ENCODE measurements around the gene CD2BP2. TPM values are rescaled to one million over a fixed set of nuclear protein-coding genes. Genes with fewer than 3 reads are reported as not detected.
A peak's percentile ranks its signal among the peaks of the same experiment; 100 is the strongest.

The CD2BP2 gene
- total and polyA plus RNA-seq, 2 of the 13 experiments (the other 11 are each of a cell fraction or from before 2014, with no cell fraction given), result 24.9 to 54.6 TPM

- no TSS peak for BruUV-seq (replicated peaks)
- Histone ChIP-seq H3K9me3 (ENCODE audit: low read length) (no peaks in the 10 kb centered on the region), H3K79me2 (ENCODE audit: insufficient read depth, low read length) (peaks cover 17% of the 10 kb centered on the region), H3K36me3 (replicated peaks in 1 of 2; ENCODE audit: control insufficient read depth in 1 of 2, insufficient read depth in 2 of 2, low read length in 2 of 2) (peaks cover 3 to 17% of the 10 kb centered on the region in 2 experiments; a peak in 4 of 5 replicates), H3K4me1 (ENCODE audit: insufficient read depth, low read length) (peaks cover 55% of the 10 kb centered on the region), H3K9ac (ENCODE audit: insufficient read depth, low read depth, low read length) (no peak overlapping the region), H2AFZ (ENCODE audit: low read length) (no peak overlapping the region), H3K4me2 (ENCODE audit: low read depth, low read length) (no peak overlapping the region), H3K27me3 (ENCODE audit: control insufficient read depth in 1 of 2, insufficient read depth in 2 of 2, low read length in 2 of 2) (no peaks in the 10 kb centered on the region), H3K27ac (ENCODE audit: extremely low read length, insufficient read depth, low read length) (no peak overlapping the region), H3K4me3 (replicated peaks in 1 of 3; ENCODE audit: insufficient read depth in 1 of 3, low read depth in 2 of 3, low read length in 3 of 3) (no peak overlapping the region), H4K20me1 (ENCODE audit: insufficient read depth, low read length) (no peaks in the 10 kb centered on the region; the same call in 1 of the 2 replicates)
- intact Hi-C loops (cut with micrococcal nuclease; ENCODE audit: unreplicated experiment) (no loop called here), in situ Hi-C loops (cut with HindIII; ENCODE audit: extremely low pct_ligation_motif_present, low pct_unique_long_range_greater_than_20kb) (no loop called here)
- no peak for DNase-seq (ENCODE audit: low spot score)
- peak; percentile 47 for TF ChIP-seq AGO2 (optimal IDR thresholded peaks at IDR 0.05; ENCODE audit: low read depth, low read length)
- TF ChIP-seq ZNF781 (CRISPR knock-in tag; IDR thresholded peaks at IDR 0.05; ENCODE audit: borderline replicate concordance, not compliant biosample characterization), result no peak
- no peak for TF ChIP-seq ZNF710 (CRISPR knock-in tag; IDR thresholded peaks at IDR 0.05; ENCODE audit: borderline replicate concordance)
- peak; percentile 42; the same call in 1 of the 2 replicates for TF ChIP-seq ZC3H13 (CRISPR knock-in tag; IDR thresholded peaks at IDR 0.05)
- TF ChIP-seq CBX1 (IDR thresholded peaks at IDR 0.05; ENCODE audit: low read depth), result no peak
- TF ChIP-seq ATRX (CRISPR knock-in tag; IDR thresholded peaks at IDR 0.05; ENCODE audit: borderline replicate concordance), result no peak
- TF ChIP-seq DMTF1 (CRISPR knock-in tag; IDR thresholded peaks at IDR 0.05), result no peak
- TF ChIP-seq ATF1 (CRISPR knock-in tag; IDR thresholded peaks at IDR 0.05), result no peak
- TF ChIP-seq ZNF225 (CRISPR knock-in tag; IDR thresholded peaks at IDR 0.05), result no peak
- no peak for TF ChIP-seq ZNF761 (CRISPR knock-in tag; conservative IDR thresholded peaks at IDR 0.05)
- no peak for TF ChIP-seq ZNF12 (CRISPR knock-in tag; IDR thresholded peaks at IDR 0.05)
- no peak for TF ChIP-seq ZSCAN30 (CRISPR knock-in tag; IDR thresholded peaks at IDR 0.05)
- 0 out of 2 replicates have a peak, but pooled peaks have one; percentile 62 for TF ChIP-seq ZKSCAN1 (IDR thresholded peaks at IDR 0.05; ENCODE audit: low read length)
- 0 out of 2 replicates have a peak, but pooled peaks have one; percentile 32 for TF ChIP-seq ZNF740 (CRISPR knock-in tag; IDR thresholded peaks at IDR 0.05)
- WGBS (ENCODE audit: low lambda C conversion rate), result 90% methylated on average over 19 of the region's 23 CpGs
- ChIA-PET CTCF (ENCODE audit: low intra/inter-chr PET ratio, low total read pairs) (no interaction called here), POLR2A (interaction anchor here (2.9 kb wide), 1 partner anchor 9 kb away, joined by 16 read pairs; the partner anchor contains the start of gene ZNF771)
- no peak for ATAC-seq
- no peak for FAIRE-seq
These were observed 43.7 kb upstream of the CD2BP2 start for GRCh38 chr16:30398661-30399434.
